Activated naive CD4-positive, alpha-beta T cell treated with anti-CD3 and anti-CD28 coated beads, Interleukin-2, amount 10 ng/mL, durations not matched to agents 7 days and 5 days (primary cell): ENCODE measurements around the gene FOXK2.
"Not testable (repeated sequence)": the region's sequence is repeated elsewhere in the genome, so short reads cannot be mapped to it uniquely, and the experiment has no call there.

Experiments used
- CTCF ChIA-PET: fragments of 350-600 bp; sonication (Branson Sonifier 250); formaldehyde crosslinking; loops from one replicate; lab custom pipeline; 2021; ENCODE audit warnings: antibody characterized with exemption; lab: Charles Lee
- DNase-seq: peaks from one replicate; pipeline ENCODE4 v3.0.0-alpha.2; 2020
- H3K27ac Mint-ChIP-seq: one replicate; pipeline ENCODE4 v1.8.0; 2021; ENCODE audit warnings: mild to moderate bottlenecking, moderate library complexity, mixed read lengths
- H3K27me3 Mint-ChIP-seq: one replicate; pipeline ENCODE4 v1.8.0; 2021; ENCODE audit warnings: mild to moderate bottlenecking, mixed read lengths
- H3K36me3 Mint-ChIP-seq: one replicate; pipeline ENCODE4 v1.8.0; 2021; ENCODE audit warnings: mixed read lengths
- H3K4me1 Mint-ChIP-seq: one replicate; pipeline ENCODE4 v1.8.0; 2021; ENCODE audit warnings: mixed read lengths
- H3K4me3 Mint-ChIP-seq: one replicate; pipeline ENCODE4 v1.8.0; 2021; ENCODE audit warnings: mild to moderate bottlenecking, moderate library complexity, mixed read lengths
- H3K9me3 Mint-ChIP-seq: one replicate; pipeline ENCODE4 v1.8.0; 2021; ENCODE audit warnings: mixed read lengths

Gene FOXK2

GRCh38 chr17:82503728-82504308, 15.7 kb upstream of the FOXK2 start:
- CTCF ChIA-PET: no interaction called here

GRCh38 chr17:82505296-82505695, 14.2 kb upstream of the FOXK2 start:
- DNase-seq: no peak
- no peak overlapping the region for H3K27ac Mint-ChIP-seq
- CTCF ChIA-PET: no interaction called here
- H3K9me3 Mint-ChIP-seq: no peaks in the 10 kb centered on the region
- H3K4me3 Mint-ChIP-seq: no peak overlapping the region
- peaks cover 25% of the 10 kb centered on the region for H3K27me3 Mint-ChIP-seq
- H3K4me1 Mint-ChIP-seq: peaks cover 5% of the 10 kb centered on the region
- H3K36me3 Mint-ChIP-seq: no peaks in the 10 kb centered on the region

More at GRCh38 chr17:82503728-82504308, 15.7 kb upstream of the FOXK2 start:
- Mint-ChIP-seq H3K4me1 (peaks cover 12% of the 10 kb centered on the region), H3K27me3 (peaks cover 28% of the 10 kb centered on the region), H3K9me3 (no peaks in the 10 kb centered on the region), H3K4me3 (no peak overlapping the region), H3K36me3 (no peaks in the 10 kb centered on the region), H3K27ac (no peak overlapping the region)
- DNase-seq: no peak

GRCh38 chr17:82506402-82506801, 13.1 kb upstream of the FOXK2 start:
- H3K36me3 Mint-ChIP-seq, DNase-seq, H3K9me3 Mint-ChIP-seq, H3K4me3 Mint-ChIP-seq, H3K4me1 Mint-ChIP-seq, H3K27ac Mint-ChIP-seq: not testable (repeated sequence)
- peaks cover 16% of the 10 kb centered on the region for H3K27me3 Mint-ChIP-seq
- CTCF ChIA-PET: interaction anchor here (1.3 kb wide), 1 partner anchor 38 kb away, joined by 3 read pairs; no protein-coding TSS in a partner anchor

GRCh38 chr17:82507631-82508175, 11.8 kb upstream of the FOXK2 start:
- Mint-ChIP-seq H3K9me3 (no peaks in the 10 kb centered on the region), H3K4me3 (no peak overlapping the region), H3K4me1 (peaks cover 12% of the 10 kb centered on the region), H3K27me3 (peaks cover 10% of the 10 kb centered on the region), H3K36me3 (no peaks in the 10 kb centered on the region), H3K27ac (no peak overlapping the region)
- CTCF ChIA-PET: no interaction called here
- no peak for DNase-seq

DNA sequence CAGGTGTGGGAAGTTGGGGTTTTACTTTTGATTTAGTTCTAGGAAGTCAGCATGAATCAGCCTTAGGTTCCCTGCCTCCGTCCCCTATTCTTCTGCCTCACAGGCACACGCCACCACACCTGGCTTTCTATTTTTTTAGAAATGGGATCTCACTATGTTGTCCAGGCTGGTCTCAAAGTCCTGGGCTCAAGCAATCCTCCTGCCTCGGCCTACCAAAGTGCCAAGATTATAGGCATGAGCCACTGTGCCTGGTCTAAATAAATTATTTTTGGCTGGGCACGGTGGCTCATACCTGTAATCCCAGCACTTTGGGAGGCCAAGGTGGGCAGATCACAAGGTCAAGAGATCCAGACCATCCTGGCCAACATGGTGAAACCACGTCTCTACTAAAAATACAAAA, 7.9 kb upstream of the FOXK2 start:
- H3K27me3 Mint-ChIP-seq: peaks cover 12% of the 10 kb centered on the region
- H3K4me3 Mint-ChIP-seq, DNase-seq, H3K36me3 Mint-ChIP-seq, H3K4me1 Mint-ChIP-seq, H3K27ac Mint-ChIP-seq, H3K9me3 Mint-ChIP-seq, CTCF ChIA-PET: not testable (repeated sequence)

DNA sequence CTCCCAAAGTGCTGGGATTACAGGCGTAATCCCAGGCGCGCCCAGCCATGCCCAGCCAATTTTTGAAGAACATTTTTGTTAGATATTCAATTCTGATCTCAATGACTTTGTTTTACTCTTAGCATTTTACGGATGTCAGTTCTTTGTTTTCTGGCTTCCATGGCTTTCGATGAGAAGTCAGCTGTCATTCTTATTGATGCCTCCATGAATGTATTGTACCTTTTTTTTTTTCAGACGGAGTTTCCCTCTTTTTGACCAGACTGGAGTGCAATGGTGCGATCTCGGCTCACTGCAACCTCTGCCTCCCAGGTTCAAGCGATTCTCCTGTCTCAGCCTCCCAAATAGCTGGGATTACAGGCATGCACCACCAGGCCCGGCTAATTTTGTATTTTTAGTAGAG, 5.7 kb upstream of the FOXK2 start:
- H3K36me3 Mint-ChIP-seq, CTCF ChIA-PET, H3K9me3 Mint-ChIP-seq, DNase-seq, H3K4me1 Mint-ChIP-seq, H3K27ac Mint-ChIP-seq, H3K4me3 Mint-ChIP-seq: not testable (repeated sequence)
- H3K27me3 Mint-ChIP-seq: peaks cover 12% of the 10 kb centered on the region

DNA sequence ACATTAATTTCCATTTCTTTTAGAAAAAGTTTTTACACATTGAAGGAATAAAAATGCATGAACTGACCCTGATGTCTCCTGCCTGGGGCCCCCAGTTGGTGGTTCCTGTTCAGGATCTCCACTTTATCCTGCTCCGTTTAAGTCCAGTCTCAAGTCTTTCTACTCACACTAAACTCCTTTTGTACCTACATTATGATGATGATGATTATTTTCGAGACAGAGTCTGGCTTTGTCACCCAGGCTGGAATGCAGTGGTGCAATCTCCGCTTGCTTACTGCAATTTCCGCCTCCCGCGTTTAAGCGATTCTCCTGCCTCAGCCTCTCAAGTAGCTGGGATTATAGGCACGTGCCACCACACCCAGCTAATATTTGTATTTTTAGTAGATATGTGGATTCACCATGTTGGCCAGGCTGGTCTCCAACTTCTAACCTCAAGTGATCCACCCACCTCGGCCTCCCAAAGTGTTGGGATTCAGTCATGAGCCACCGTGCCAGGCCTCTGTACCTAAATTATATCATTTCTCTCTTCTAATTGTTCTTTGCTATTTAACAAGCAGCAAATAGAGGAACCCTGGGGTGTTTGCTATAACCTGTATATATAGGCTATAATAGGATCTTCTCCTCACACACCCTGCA, 2.2 kb upstream of the FOXK2 start:
- CTCF ChIA-PET: no interaction called here
- DNase-seq: no peak
- no peak overlapping the region for H3K4me3 Mint-ChIP-seq
- peaks cover 21% of the 10 kb centered on the region for H3K4me1 Mint-ChIP-seq
- H3K27me3 Mint-ChIP-seq: peaks cover 12% of the 10 kb centered on the region
- H3K36me3 Mint-ChIP-seq: peaks cover 8% of the 10 kb centered on the region
- H3K27ac Mint-ChIP-seq: no peak overlapping the region
- no peaks in the 10 kb centered on the region for H3K9me3 Mint-ChIP-seq

DNA sequence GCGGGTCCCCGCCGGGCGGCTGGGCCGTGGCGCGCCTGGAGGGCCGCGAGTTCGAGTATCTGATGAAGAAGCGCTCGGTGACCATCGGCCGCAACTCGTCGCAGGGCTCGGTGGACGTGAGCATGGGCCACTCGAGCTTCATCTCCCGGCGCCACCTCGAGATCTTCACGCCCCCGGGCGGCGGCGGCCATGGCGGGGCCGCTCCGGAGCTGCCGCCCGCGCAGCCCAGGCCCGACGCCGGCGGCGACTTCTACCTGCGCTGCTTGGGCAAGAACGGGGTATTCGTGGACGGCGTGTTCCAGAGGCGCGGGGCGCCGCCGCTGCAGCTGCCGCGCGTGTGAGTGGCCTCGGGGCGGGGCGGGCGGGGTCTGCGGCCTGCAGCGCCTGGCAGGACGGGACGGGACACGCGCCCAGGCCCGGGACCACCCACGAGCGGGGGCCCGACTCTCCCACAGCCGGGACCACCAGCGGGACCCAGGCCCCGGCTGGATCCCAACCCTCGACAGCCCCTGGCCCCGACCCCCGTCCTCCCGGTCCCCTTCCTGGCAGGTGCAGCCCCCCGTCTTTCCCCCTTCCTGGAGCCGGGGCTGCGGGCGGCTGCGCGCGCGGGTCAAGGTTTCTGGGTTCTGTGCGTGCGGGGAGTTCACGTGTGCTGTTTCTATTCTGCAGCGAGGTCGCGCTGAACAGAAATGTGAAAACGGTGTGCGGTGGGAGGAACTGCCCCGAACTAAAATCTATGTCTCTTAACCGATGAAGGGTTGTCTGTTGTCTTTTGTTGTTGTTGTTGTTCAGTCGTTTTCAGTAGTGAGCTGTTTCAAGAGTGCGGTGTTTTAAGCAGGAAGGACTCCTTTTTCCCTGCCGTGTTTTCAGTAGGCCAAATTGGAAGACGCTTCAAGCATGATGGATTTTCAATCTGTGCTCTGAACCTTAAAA, 705 bp downstream of the FOXK2 start:
- DNase-seq: peak; percentile 52
- peaks cover 7% of the 10 kb centered on the region for H3K27me3 Mint-ChIP-seq
- H3K27ac Mint-ChIP-seq: peak overlapping the region; percentile 89
- peak overlapping the region; percentile 84 for H3K4me3 Mint-ChIP-seq
- peaks cover 14% of the 10 kb centered on the region for H3K36me3 Mint-ChIP-seq
- peaks cover 37% of the 10 kb centered on the region for H3K4me1 Mint-ChIP-seq
- H3K9me3 Mint-ChIP-seq: no peaks in the 10 kb centered on the region
- CTCF ChIA-PET: interaction anchor here (0.7 to 1.4 kb wide), 4 partner anchors 16 to 95 kb away, joined by 3 to 4 read pairs (median 3); no protein-coding TSS in a partner anchor

DNA sequence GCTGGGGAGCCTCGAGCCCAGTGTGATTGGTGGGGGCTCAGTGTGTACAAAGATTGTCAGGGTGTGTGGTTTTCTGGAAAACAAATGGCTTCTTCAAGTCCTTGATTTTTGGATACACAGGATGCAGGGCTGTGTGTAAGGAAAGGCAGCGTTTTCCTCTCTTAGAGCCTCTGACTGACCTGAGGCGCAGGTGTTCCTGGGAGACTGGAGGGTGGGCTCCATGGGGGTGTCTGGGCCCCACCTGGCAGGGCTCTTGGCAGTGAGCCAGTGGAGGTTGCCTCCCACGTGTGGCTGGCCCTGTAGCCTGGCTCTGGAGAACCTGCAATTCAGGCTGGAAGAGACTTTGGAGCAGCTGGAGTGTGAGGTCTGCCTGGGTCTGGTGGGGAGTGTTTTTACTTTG, 5.0 kb downstream of the FOXK2 start:
- no peaks in the 10 kb centered on the region for H3K9me3 Mint-ChIP-seq
- no peak overlapping the region for H3K4me3 Mint-ChIP-seq
- H3K27ac Mint-ChIP-seq: no peak overlapping the region
- no peaks in the 10 kb centered on the region for H3K27me3 Mint-ChIP-seq
- H3K36me3 Mint-ChIP-seq: peaks cover 18% of the 10 kb centered on the region
- CTCF ChIA-PET: no interaction called here
- no peak for DNase-seq
- peaks cover 52% of the 10 kb centered on the region for H3K4me1 Mint-ChIP-seq

GRCh38 chr17:82525712-82526111, 6.2 kb downstream of the FOXK2 start:
- H3K27me3 Mint-ChIP-seq: no peaks in the 10 kb centered on the region
- CTCF ChIA-PET: interaction anchor here (0.6 kb wide), 1 partner anchor 250 kb away, joined by 3 read pairs; no protein-coding TSS in a partner anchor
- DNase-seq: no peak
- H3K4me1 Mint-ChIP-seq: peaks cover 57% of the 10 kb centered on the region
- H3K4me3 Mint-ChIP-seq: no peak overlapping the region
- H3K36me3 Mint-ChIP-seq: peaks cover 16% of the 10 kb centered on the region
- no peak overlapping the region for H3K27ac Mint-ChIP-seq
- no peaks in the 10 kb centered on the region for H3K9me3 Mint-ChIP-seq

DNA sequence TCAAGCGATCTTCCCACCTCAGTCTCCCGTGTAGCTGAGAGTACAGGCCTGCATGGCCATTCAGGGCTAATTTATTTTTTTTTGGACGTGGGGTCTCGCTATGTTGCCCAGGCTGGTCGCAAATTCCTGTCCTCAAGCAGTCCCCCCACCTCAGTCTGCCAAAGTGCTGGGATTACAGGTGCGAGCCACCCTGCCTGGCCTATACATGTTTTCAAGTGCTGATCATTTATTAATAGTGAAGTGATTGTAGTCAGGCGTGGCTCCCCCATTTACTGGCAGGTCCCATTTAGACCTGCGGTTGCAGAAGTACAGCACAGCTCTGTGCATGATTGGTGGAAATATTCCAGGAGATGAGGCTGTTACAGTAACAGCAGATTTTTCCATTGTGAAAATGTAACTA, 8.4 kb downstream of the FOXK2 start:
- DNase-seq: no peak
- CTCF ChIA-PET: no interaction called here

GRCh38 chr17:82528484-82529265, 9.1 kb downstream of the FOXK2 start:
- Mint-ChIP-seq H3K27ac (peak overlapping the region; percentile 52), H3K9me3 (no peaks in the 10 kb centered on the region), H3K4me3 (no peak overlapping the region), H3K36me3 (peaks cover 14% of the 10 kb centered on the region), H3K4me1 (peaks cover 46% of the 10 kb centered on the region), H3K27me3 (no peaks in the 10 kb centered on the region)
- DNase-seq: no peak
- CTCF ChIA-PET: interaction anchor here (1.9 kb wide), 1 partner anchor 25 kb away, joined by 5 read pairs; no protein-coding TSS in a partner anchor

More for the DNA sequence above, 8.4 kb downstream of the FOXK2 start:
- no peaks in the 10 kb centered on the region for H3K9me3 Mint-ChIP-seq
- peaks cover 17% of the 10 kb centered on the region for H3K36me3 Mint-ChIP-seq
- H3K4me1 Mint-ChIP-seq: peaks cover 47% of the 10 kb centered on the region
- no peak overlapping the region for H3K4me3 Mint-ChIP-seq
- no peaks in the 10 kb centered on the region for H3K27me3 Mint-ChIP-seq
- H3K27ac Mint-ChIP-seq: peak overlapping the region; percentile 52

- CTCF ChIA-PET: interaction anchor here (1.1 to 1.9 kb wide), 2 partner anchors 8 to 24 kb away, joined by 3 to 5 read pairs; no protein-coding TSS in a partner anchor
- peaks cover 13% of the 10 kb centered on the region for H3K36me3 Mint-ChIP-seq
Measured at GRCh38 chr17:82529914-82530300, 10.4 kb downstream of the FOXK2 start.

More at GRCh38 chr17:82529914-82530300, 10.4 kb downstream of the FOXK2 start:
- Mint-ChIP-seq H3K27me3 (no peaks in the 10 kb centered on the region), H3K27ac (no peak overlapping the region), H3K4me1 (peaks cover 47% of the 10 kb centered on the region), H3K4me3 (no peak overlapping the region), H3K9me3 (no peaks in the 10 kb centered on the region)
- DNase-seq: no peak
